ENCODE data around the gene AGBL3.

AGBL3 gene

GRCh38 chr7:135168001-135168400 lies 181.7 kb downstream of the AGBL3 start:
- Histone ChIP-seq H3K4me3 (ENCODE audit: low read depth, low read length) (no peak overlapping the region), H2BK5ac (ENCODE audit: low read depth, low read length, poor library complexity) (no peak overlapping the region)
- no CpG with 5 or more reads among the region's 9 CpGs for WGBS (ENCODE audit: extremely low coverage, insufficient coverage, insufficient read length)

DNA sequence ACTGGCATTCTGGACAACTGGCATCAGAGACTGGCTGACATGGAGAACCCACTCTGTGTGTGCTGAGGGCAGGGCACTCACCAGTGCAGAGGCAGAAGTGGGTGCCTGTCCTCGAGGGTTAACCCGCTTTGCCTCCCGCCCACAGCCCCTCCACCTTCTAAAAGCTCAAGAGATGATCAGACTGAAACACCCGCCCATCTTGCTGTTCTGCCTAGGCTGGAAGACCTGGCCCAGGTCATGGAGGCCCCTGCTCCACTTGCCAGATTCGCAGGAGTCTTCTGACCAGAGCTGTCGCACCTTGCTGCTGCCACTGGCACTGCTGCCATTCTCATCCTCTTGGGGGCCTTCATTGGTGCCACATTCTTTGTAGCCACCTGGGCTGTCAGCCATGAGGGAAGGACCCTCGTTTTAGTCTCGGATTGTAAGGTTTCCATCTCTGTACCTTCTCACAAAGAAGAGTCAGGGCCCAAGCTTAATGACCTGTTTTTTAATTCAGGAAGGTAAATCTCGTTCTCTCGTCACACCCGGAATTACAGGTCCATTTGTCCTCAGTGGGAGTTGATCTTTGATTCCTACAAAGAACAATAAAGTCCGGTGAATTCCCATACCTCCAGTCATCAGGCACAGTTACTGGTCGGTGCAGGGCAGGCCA lies 182.3 kb downstream of the AGBL3 start:
- WGBS (ENCODE audit: extremely low coverage, insufficient coverage, insufficient read length) = no CpG with 5 or more reads among the region's 13 CpGs
- Histone ChIP-seq H2BK120ac (ENCODE audit: insufficient read depth, low read length, poor library complexity) (no peak overlapping the region), H3K23ac (ENCODE audit: low read length) (no peak overlapping the region), H3K18ac (ENCODE audit: low read length) (no peak overlapping the region), H3K4me3 (ENCODE audit: low read depth, low read length) (no peak overlapping the region), H3K9ac (ENCODE audit: low read length) (no peak overlapping the region), H4K91ac (ENCODE audit: low read depth, low read length) (no peak overlapping the region), H2AK5ac (ENCODE audit: low read length) (no peak overlapping the region), H2BK12ac (ENCODE audit: low read length) (no peak overlapping the region), H3K27ac (ENCODE audit: low read depth, low read length) (no peak overlapping the region), H2AFZ (ENCODE audit: insufficient read depth, low read length, poor library complexity) (no peak overlapping the region), H4K8ac (ENCODE audit: low read depth, low read length) (no peak overlapping the region), H3K4ac (ENCODE audit: low read depth, low read length) (no peak overlapping the region), H3K36me3 (ENCODE audit: control insufficient read depth in 1 of 2, insufficient read depth in 2 of 2, low read length in 2 of 2) (peaks cover 43 to 46% of the 10 kb centered on the region in 2 experiments), H3K14ac (ENCODE audit: low read length) (no peak overlapping the region), H3K79me2 (ENCODE audit: control insufficient read depth, insufficient read depth, low read length, poor library complexity) (peaks cover 8% of the 10 kb centered on the region), H4K12ac (ENCODE audit: low read depth, low read length) (no peak overlapping the region), H3K4me1 (ENCODE audit: control insufficient read depth in 1 of 2, insufficient read depth in 2 of 2, low read length in 2 of 2) (peaks cover 11 to 12% of the 10 kb centered on the region in 2 experiments), H3K27me3 (ENCODE audit: insufficient read depth, low read length) (no peaks in the 10 kb centered on the region), H3K79me1 (ENCODE audit: low read length) (peaks cover 16% of the 10 kb centered on the region), H3K4me2 (ENCODE audit: low read length) (peak overlapping the region; percentile 86), H3K9me3 (ENCODE audit: insufficient read depth, low read depth, low read length) (no peaks in the 10 kb centered on the region), H2BK5ac (ENCODE audit: low read depth, low read length, poor library complexity) (no peak overlapping the region)
- DNase-seq = no peak

More at GRCh38 chr7:135168001-135168400, 181.7 kb downstream of the AGBL3 start:
- H3K27me3 ChIP-seq (ENCODE audit: insufficient read depth, low read length) = no peaks in the 10 kb centered on the region
- H3K4me2 ChIP-seq (ENCODE audit: low read length) = no peak overlapping the region
- H4K8ac ChIP-seq (ENCODE audit: low read depth, low read length) = no peak overlapping the region
- H3K79me2 ChIP-seq (ENCODE audit: control insufficient read depth, insufficient read depth, low read length, poor library complexity) = peaks cover 8% of the 10 kb centered on the region
- H3K4ac ChIP-seq (ENCODE audit: low read depth, low read length) = no peak overlapping the region
- H3K27ac ChIP-seq (ENCODE audit: low read depth, low read length) = no peak overlapping the region
- no peak overlapping the region for H2BK12ac ChIP-seq (ENCODE audit: low read length)
- H3K18ac ChIP-seq (ENCODE audit: low read length) = no peak overlapping the region
- no peak overlapping the region for H2BK120ac ChIP-seq (ENCODE audit: insufficient read depth, low read length, poor library complexity)
- no peak overlapping the region for H4K91ac ChIP-seq (ENCODE audit: low read depth, low read length)
- no peak overlapping the region for H2AK5ac ChIP-seq (ENCODE audit: low read length)
- H3K4me1 ChIP-seq (ENCODE audit: control insufficient read depth in 1 of 2, insufficient read depth in 2 of 2, low read length in 2 of 2) = peaks cover 11 to 12% of the 10 kb centered on the region in 2 experiments
- H3K23ac ChIP-seq (ENCODE audit: low read length) = no peak overlapping the region
- no peak overlapping the region for H4K12ac ChIP-seq (ENCODE audit: low read depth, low read length)
- DNase-seq = peak in 1 of 2 donors; percentile 17
- no peak overlapping the region for H3K14ac ChIP-seq (ENCODE audit: low read length)
- no peak overlapping the region for H3K9ac ChIP-seq (ENCODE audit: low read length)
- H3K36me3 ChIP-seq (ENCODE audit: control insufficient read depth in 1 of 2, insufficient read depth in 2 of 2, low read length in 2 of 2) = peaks cover 43 to 46% of the 10 kb centered on the region in 2 experiments
- H3K9me3 ChIP-seq (ENCODE audit: insufficient read depth, low read depth, low read length) = no peaks in the 10 kb centered on the region
- H2AFZ ChIP-seq (ENCODE audit: insufficient read depth, low read length, poor library complexity) = no peak overlapping the region
- H3K79me1 ChIP-seq (ENCODE audit: low read length) = peaks cover 16% of the 10 kb centered on the region

GRCh38 chr7:135169141-135169963 lies 183.0 kb downstream of the AGBL3 start:
- Histone ChIP-seq H4K91ac (ENCODE audit: low read depth, low read length) (peak overlapping the region; percentile 93), H3K4ac (ENCODE audit: low read depth, low read length) (peak overlapping the region; percentile 81), H3K36me3 (ENCODE audit: control insufficient read depth in 1 of 2, insufficient read depth in 2 of 2, low read length in 2 of 2) (peaks cover 40 to 41% of the 10 kb centered on the region in 2 experiments), H2BK12ac (ENCODE audit: low read length) (peak overlapping the region; percentile 12), H4K8ac (ENCODE audit: low read depth, low read length) (peak overlapping the region; percentile 94), H2AFZ (ENCODE audit: insufficient read depth, low read length, poor library complexity) (no peak overlapping the region), H3K4me3 (ENCODE audit: low read depth, low read length) (peak overlapping the region; percentile 95), H2AK5ac (ENCODE audit: low read length) (peak overlapping the region; percentile 81), H2BK120ac (ENCODE audit: insufficient read depth, low read length, poor library complexity) (peak overlapping the region; percentile 76), H3K4me1 (ENCODE audit: control insufficient read depth in 1 of 2, insufficient read depth in 2 of 2, low read length in 2 of 2) (peaks cover 11 to 12% of the 10 kb centered on the region in 2 experiments), H3K9me3 (ENCODE audit: insufficient read depth, low read depth, low read length) (no peaks in the 10 kb centered on the region), H3K14ac (ENCODE audit: low read length) (peak overlapping the region; percentile 96), H3K79me1 (ENCODE audit: low read length) (peaks cover 16% of the 10 kb centered on the region), H3K23ac (ENCODE audit: low read length) (no peak overlapping the region), H4K12ac (ENCODE audit: low read depth, low read length) (peak overlapping the region; percentile 85), H3K27me3 (ENCODE audit: insufficient read depth, low read length) (no peaks in the 10 kb centered on the region), H3K27ac (ENCODE audit: low read depth, low read length) (peak overlapping the region; percentile 100), H3K4me2 (ENCODE audit: low read length) (peak overlapping the region; percentile 86), H2BK5ac (ENCODE audit: low read depth, low read length, poor library complexity) (peak overlapping the region; percentile 98), H3K9ac (ENCODE audit: low read length) (peak overlapping the region; percentile 97), H3K79me2 (ENCODE audit: control insufficient read depth, insufficient read depth, low read length, poor library complexity) (peaks cover 8% of the 10 kb centered on the region), H3K18ac (ENCODE audit: low read length) (peak overlapping the region; percentile 93)
- DNase-seq = peak; percentile 40 to 47
- WGBS (ENCODE audit: extremely low coverage, insufficient coverage, insufficient read length) = no CpG with 5 or more reads among the region's 11 CpGs

DNA sequence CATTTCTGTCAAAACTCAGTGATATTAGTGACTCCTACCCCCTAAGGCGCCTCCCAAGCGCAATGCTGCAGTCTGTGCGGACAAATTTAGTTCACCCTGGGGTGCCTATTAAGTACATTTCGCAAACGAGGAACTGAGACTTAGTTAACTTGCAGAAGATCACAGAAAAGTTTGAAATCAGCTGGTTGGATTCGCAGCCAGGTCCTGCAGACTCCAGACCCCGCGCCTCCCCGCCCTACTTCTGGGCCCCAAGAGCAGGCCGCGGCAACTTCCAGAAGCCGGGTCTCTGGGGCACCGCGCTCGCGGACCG lies 183.6 kb downstream of the AGBL3 start:
- peaks cover 17% of the 10 kb centered on the region for H3K79me1 ChIP-seq (ENCODE audit: low read length)
- H3K4me1 ChIP-seq (ENCODE audit: control insufficient read depth in 1 of 2, insufficient read depth in 2 of 2, low read length in 2 of 2) = peaks cover 11 to 12% of the 10 kb centered on the region in 2 experiments
- H3K23ac ChIP-seq (ENCODE audit: low read length) = no peak overlapping the region
- H2BK12ac ChIP-seq (ENCODE audit: low read length) = no peak overlapping the region
- peak overlapping the region; percentile 96 for H3K14ac ChIP-seq (ENCODE audit: low read length)
- peak overlapping the region; percentile 98 for H2BK5ac ChIP-seq (ENCODE audit: low read depth, low read length, poor library complexity)
- H3K18ac ChIP-seq (ENCODE audit: low read length) = peak overlapping the region; percentile 93
- H4K8ac ChIP-seq (ENCODE audit: low read depth, low read length) = peak overlapping the region; percentile 94
- H3K27me3 ChIP-seq (ENCODE audit: insufficient read depth, low read length) = no peaks in the 10 kb centered on the region
- H3K9ac ChIP-seq (ENCODE audit: low read length) = peak overlapping the region; percentile 97
- H3K27ac ChIP-seq (ENCODE audit: low read depth, low read length) = peak overlapping the region; percentile 100
- peak overlapping the region; percentile 81 for H2AK5ac ChIP-seq (ENCODE audit: low read length)
- peak overlapping the region; percentile 81 for H3K4ac ChIP-seq (ENCODE audit: low read depth, low read length)
- WGBS (ENCODE audit: extremely low coverage, insufficient coverage, insufficient read length) = no CpG with 5 or more reads among the region's 17 CpGs
- peak in 1 of 2 donors; percentile 30 for DNase-seq
- H3K4me2 ChIP-seq (ENCODE audit: low read length) = peak overlapping the region; percentile 86
- peak overlapping the region; percentile 76 for H2BK120ac ChIP-seq (ENCODE audit: insufficient read depth, low read length, poor library complexity)
- peak overlapping the region; percentile 85 for H4K12ac ChIP-seq (ENCODE audit: low read depth, low read length)
- H3K36me3 ChIP-seq (ENCODE audit: control insufficient read depth in 1 of 2, insufficient read depth in 2 of 2, low read length in 2 of 2) = peaks cover 35% of the 10 kb centered on the region in 2 experiments
- H3K9me3 ChIP-seq (ENCODE audit: insufficient read depth, low read depth, low read length) = no peaks in the 10 kb centered on the region
- peak overlapping the region; percentile 93 for H4K91ac ChIP-seq (ENCODE audit: low read depth, low read length)
- peaks cover 8% of the 10 kb centered on the region for H3K79me2 ChIP-seq (ENCODE audit: control insufficient read depth, insufficient read depth, low read length, poor library complexity)
- peak overlapping the region; percentile 75 for H2AFZ ChIP-seq (ENCODE audit: insufficient read depth, low read length, poor library complexity)
- H3K4me3 ChIP-seq (ENCODE audit: low read depth, low read length) = peak overlapping the region; percentile 95
